Stimulated activated CD8-positive, alpha-beta memory T cell treated with anti-CD3 and anti-CD28 coated beads, Interleukin-15, amount 100 ng/mL, for 48 hours (primary cell): Measurements from ENCODE around the gene EYA3.
A peak's percentile ranks its signal among the peaks of the same experiment; 100 is the strongest.

Experiments
- DNase-seq, 2 donors: peaks; one replicate each; pipeline ENCODE4 v3.0.0-alpha.2; 2020; ENCODE audit warnings: low read depth in 2 of 2

EYA3 gene

GRCh38 chr1:28112388-28113241 lies 24.2 kb upstream of the EYA3 start:
- DNase-seq, result no peak

GRCh38 chr1:28111157-28111556 lies 22.7 kb upstream of the EYA3 start:
- DNase-seq, result no peak

- no peak for DNase-seq
Observed at GRCh38 chr1:28110555-28110954, 22.1 kb upstream of the EYA3 start.

- no peak for DNase-seq
Observed at GRCh38 chr1:28109639-28110038, 21.2 kb upstream of the EYA3 start.

- no peak for DNase-seq
Observed at GRCh38 chr1:28108001-28108400, 19.6 kb upstream of the EYA3 start.

GRCh38 chr1:28104866-28105467 lies 16.6 kb upstream of the EYA3 start:
- DNase-seq, result no peak

- no peak for DNase-seq
Observed at GRCh38 chr1:28102189-28102588, 13.8 kb upstream of the EYA3 start.

GRCh38 chr1:28099050-28099769 lies 10.8 kb upstream of the EYA3 start:
- no peak for DNase-seq

- DNase-seq, result no peak
Observed at GRCh38 chr1:28097100-28097472, 8.7 kb upstream of the EYA3 start.

GRCh38 chr1:28096210-28097099 lies 8.0 kb upstream of the EYA3 start:
- DNase-seq, result no peak

- peak; percentile 48 to 59 for DNase-seq
Observed at GRCh38 chr1:28091043-28091781, 2.8 kb upstream of the EYA3 start.

GRCh38 chr1:28087614-28088167 lies 719 bp downstream of the EYA3 start:
- no peak for DNase-seq

GRCh38 chr1:28086651-28087050 lies 1.8 kb downstream of the EYA3 start:
- DNase-seq, result no peak

- DNase-seq, result no peak
Observed at GRCh38 chr1:28085129-28085528, 3.3 kb downstream of the EYA3 start.

- DNase-seq, result no peak
Observed at GRCh38 chr1:28083876-28084275, 4.5 kb downstream of the EYA3 start.

GRCh38 chr1:28078680-28079626 lies 9.5 kb downstream of the EYA3 start:
- DNase-seq, result no peak

GRCh38 chr1:28078262-28078661 lies 10.1 kb downstream of the EYA3 start:
- DNase-seq, result no peak

GRCh38 chr1:28074892-28075511 lies 13.4 kb downstream of the EYA3 start:
- no peak for DNase-seq

GRCh38 chr1:28073867-28074266 lies 14.5 kb downstream of the EYA3 start:
- no peak for DNase-seq
